ENCODE data around the gene PSMD8.
"Not testable (repeated sequence)": the region's sequence is repeated elsewhere in the genome, so short reads cannot be mapped to it uniquely, and the experiment has no call there.

PSMD8 gene

DNA sequence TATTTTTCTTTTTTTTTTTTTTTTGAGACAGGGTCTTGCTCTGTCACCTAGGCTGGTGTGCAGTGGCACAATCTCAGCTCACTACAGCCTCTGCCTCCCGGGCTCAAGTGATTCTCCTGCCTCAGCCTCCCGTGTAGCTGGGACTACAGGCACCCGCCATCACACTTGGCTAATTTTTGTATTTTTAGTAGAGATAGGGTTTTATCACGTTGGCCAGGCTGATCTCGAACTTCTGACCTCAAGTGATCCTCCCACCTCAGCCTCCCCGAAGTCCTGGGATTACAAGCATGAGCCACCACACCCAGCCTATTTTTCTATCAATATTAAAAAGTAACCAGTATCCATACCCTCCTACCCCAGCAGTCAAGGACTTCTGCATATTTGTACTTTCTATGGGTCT lies 36.0 kb downstream of the PSMD8 start:
- H3K9me3 ChIP-seq (ENCODE audit: control insufficient read depth, low read length); H3K27ac ChIP-seq (ENCODE audit: insufficient read depth, low read depth, low read length, poor library complexity, severe bottlenecking); H3K4me3 ChIP-seq (ENCODE audit: insufficient read depth, low read depth, low read length); H3K36me3 ChIP-seq (ENCODE audit: control insufficient read depth, insufficient read depth, low read length); H3K4me1 ChIP-seq (ENCODE audit: control insufficient read depth, insufficient read depth, low read length); H3K27me3 ChIP-seq (ENCODE audit: control insufficient read depth, insufficient read depth, low read length, poor library complexity, severe bottlenecking): not testable (repeated sequence)
- 89 to 92% methylated on average over 6 of the region's 6 CpGs for WGBS, 2 experiments

DNA sequence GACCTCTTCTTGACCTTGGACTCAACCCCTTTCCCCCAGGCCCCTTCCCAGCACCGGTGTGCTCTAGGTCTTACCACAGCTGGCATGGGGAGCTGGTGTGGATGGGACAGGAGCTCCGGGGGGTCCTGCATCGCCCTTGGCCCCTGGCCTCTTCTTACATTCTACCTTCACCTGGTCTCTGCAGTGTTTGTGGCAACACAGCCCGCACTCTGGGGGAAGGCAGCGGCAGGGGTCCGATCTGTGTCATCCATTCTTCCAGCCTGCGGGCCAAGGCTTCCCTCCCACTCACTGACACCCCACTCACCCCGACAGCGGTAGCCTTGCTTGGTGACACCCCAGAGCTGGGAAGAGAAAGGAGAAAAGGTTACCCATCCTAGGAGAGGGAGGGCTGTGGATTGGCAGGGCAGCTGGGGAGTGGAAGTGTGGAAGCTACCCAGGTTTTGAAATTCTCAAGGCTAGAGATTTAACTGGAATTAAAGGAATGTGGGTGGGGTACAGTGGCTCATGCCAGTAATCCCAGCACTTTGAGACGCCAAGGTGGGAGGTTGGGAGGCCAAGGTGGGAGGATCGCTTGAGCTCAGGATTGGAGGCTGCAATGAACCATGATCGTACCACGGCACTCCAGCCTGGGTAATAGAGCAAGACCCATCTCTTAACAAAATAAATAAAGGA lies 36.8 kb downstream of the PSMD8 start:
- Histone ChIP-seq H3K4me1 (ENCODE audit: control insufficient read depth, insufficient read depth, low read length) (peaks cover 5% of the 10 kb centered on the region), H3K4me3 (ENCODE audit: insufficient read depth, low read depth, low read length) (no peak overlapping the region), H3K27me3 (ENCODE audit: control insufficient read depth, insufficient read depth, low read length, poor library complexity, severe bottlenecking) (no peaks in the 10 kb centered on the region), H3K9me3 (ENCODE audit: control insufficient read depth, low read length) (no peaks in the 10 kb centered on the region), H3K36me3 (ENCODE audit: control insufficient read depth, insufficient read depth, low read length) (no peaks in the 10 kb centered on the region), H3K27ac (ENCODE audit: insufficient read depth, low read depth, low read length, poor library complexity, severe bottlenecking) (no peak overlapping the region)
- WGBS, 2 experiments: 91 to 92% methylated on average over 12 to 13 of the region's 13 CpGs

DNA sequence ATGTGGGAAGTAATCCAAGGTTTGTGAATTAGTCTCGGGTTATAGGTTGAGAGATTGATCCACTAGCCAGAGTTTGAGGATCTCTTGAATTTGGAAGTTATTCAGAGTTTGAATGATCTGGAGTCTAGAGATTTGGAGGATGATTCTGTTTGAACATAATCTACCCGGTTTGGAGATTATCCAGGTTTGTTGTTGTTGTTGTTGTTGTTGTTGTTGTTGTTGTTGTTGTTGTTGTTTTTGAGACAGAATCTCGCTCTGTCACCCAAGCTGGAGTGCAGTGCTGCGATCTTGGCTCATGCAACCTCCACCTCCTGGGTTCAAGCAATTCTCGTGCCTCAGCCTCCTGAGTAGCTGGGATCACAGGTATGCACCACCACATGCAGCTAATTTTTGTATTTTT lies 37.5 kb downstream of the PSMD8 start:
- H3K9me3 ChIP-seq (ENCODE audit: control insufficient read depth, low read length); H3K27me3 ChIP-seq (ENCODE audit: control insufficient read depth, insufficient read depth, low read length, poor library complexity, severe bottlenecking); H3K27ac ChIP-seq (ENCODE audit: insufficient read depth, low read depth, low read length, poor library complexity, severe bottlenecking); H3K36me3 ChIP-seq (ENCODE audit: control insufficient read depth, insufficient read depth, low read length); H3K4me3 ChIP-seq (ENCODE audit: insufficient read depth, low read depth, low read length); H3K4me1 ChIP-seq (ENCODE audit: control insufficient read depth, insufficient read depth, low read length): not testable (repeated sequence)
- 93 to 95% methylated on average over 5 of the region's 5 CpGs for WGBS, 2 experiments

DNA sequence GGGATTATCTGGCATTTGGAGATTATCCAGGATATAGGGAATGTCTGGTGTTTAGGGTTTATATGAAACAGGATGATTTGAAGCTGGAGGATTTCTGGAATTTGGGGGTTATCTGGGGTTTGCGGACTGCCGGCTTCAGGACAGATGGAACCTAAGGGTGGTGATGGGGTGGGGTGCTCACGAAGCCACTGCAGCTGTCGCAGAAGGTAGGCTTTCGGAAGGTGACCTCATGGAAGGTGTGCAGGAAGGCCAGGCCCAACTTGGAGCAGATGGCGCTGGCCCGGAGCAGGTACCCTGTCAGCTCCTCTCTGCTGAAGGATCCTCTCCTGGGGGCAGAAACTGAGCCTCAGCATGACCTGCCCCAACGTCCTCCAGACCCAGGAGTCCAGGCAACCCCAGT lies 38.1 kb downstream of the PSMD8 start:
- Histone ChIP-seq H3K27ac (ENCODE audit: insufficient read depth, low read depth, low read length, poor library complexity, severe bottlenecking) (no peak overlapping the region), H3K36me3 (ENCODE audit: control insufficient read depth, insufficient read depth, low read length) (no peaks in the 10 kb centered on the region), H3K4me3 (ENCODE audit: insufficient read depth, low read depth, low read length) (no peak overlapping the region), H3K4me1 (ENCODE audit: control insufficient read depth, insufficient read depth, low read length) (peaks cover 5% of the 10 kb centered on the region), H3K27me3 (ENCODE audit: control insufficient read depth, insufficient read depth, low read length, poor library complexity, severe bottlenecking) (no peaks in the 10 kb centered on the region), H3K9me3 (ENCODE audit: control insufficient read depth, low read length) (no peaks in the 10 kb centered on the region)
- WGBS, 2 experiments: 95 to 96% methylated on average over 8 of the region's 8 CpGs

DNA sequence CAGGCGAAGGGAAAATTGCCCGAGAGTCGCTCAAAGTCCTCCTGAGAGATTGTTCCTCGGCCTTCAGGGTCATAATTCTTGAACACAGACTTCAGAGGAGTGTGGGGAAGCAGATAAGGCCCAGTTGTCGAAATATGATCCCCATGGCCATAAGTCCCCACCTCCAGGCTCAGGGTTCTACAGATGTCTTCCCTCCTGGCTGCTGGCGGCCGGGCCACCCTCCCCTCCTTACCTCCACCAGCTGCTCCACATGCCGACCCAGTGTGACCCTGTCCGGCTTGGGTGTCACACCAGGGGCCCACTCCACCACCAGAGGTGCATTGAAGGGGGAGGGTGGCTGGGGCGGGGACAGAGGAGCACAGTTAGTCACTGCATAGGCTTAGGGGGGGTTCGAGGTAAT lies 38.6 kb downstream of the PSMD8 start:
- H3K36me3 ChIP-seq (ENCODE audit: control insufficient read depth, insufficient read depth, low read length): no peaks in the 10 kb centered on the region
- peaks cover 5% of the 10 kb centered on the region for H3K4me1 ChIP-seq (ENCODE audit: control insufficient read depth, insufficient read depth, low read length)
- no peak overlapping the region for H3K4me3 ChIP-seq (ENCODE audit: insufficient read depth, low read depth, low read length)
- H3K9me3 ChIP-seq (ENCODE audit: control insufficient read depth, low read length): no peaks in the 10 kb centered on the region
- H3K27ac ChIP-seq (ENCODE audit: insufficient read depth, low read depth, low read length, poor library complexity, severe bottlenecking): no peak overlapping the region
- 87 to 88% methylated on average over 11 of the region's 11 CpGs for WGBS, 2 experiments
- H3K27me3 ChIP-seq (ENCODE audit: control insufficient read depth, insufficient read depth, low read length, poor library complexity, severe bottlenecking): peaks cover under 1% of the 10 kb centered on the region

DNA sequence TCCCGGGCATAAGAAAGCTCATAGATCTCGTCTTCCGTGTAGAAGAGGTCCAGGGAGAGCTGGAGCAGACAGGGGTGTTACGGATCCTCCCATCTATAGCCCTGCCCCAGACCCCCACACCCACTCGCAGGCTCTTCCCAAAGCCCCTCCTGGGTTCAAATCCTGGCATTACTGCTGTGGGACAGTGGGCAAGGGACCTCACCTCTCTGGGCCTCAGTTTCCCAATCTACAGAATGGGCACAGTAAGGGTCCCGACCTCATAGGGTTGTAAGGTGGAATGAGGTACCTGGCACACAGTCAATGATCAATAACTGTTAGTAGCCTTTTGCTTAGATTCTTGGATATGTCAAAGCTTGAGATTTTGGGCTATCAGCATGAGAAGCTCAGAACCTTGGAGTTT lies 39.0 kb downstream of the PSMD8 start:
- H3K4me1 ChIP-seq (ENCODE audit: control insufficient read depth, insufficient read depth, low read length): peaks cover 5% of the 10 kb centered on the region
- H3K4me3 ChIP-seq (ENCODE audit: insufficient read depth, low read depth, low read length): no peak overlapping the region
- peaks cover 5% of the 10 kb centered on the region for H3K27me3 ChIP-seq (ENCODE audit: control insufficient read depth, insufficient read depth, low read length, poor library complexity, severe bottlenecking)
- 93 to 95% methylated on average over 6 of the region's 6 CpGs for WGBS, 2 experiments
- no peaks in the 10 kb centered on the region for H3K36me3 ChIP-seq (ENCODE audit: control insufficient read depth, insufficient read depth, low read length)
- no peak overlapping the region for H3K27ac ChIP-seq (ENCODE audit: insufficient read depth, low read depth, low read length, poor library complexity, severe bottlenecking)
- H3K9me3 ChIP-seq (ENCODE audit: control insufficient read depth, low read length): no peaks in the 10 kb centered on the region

DNA sequence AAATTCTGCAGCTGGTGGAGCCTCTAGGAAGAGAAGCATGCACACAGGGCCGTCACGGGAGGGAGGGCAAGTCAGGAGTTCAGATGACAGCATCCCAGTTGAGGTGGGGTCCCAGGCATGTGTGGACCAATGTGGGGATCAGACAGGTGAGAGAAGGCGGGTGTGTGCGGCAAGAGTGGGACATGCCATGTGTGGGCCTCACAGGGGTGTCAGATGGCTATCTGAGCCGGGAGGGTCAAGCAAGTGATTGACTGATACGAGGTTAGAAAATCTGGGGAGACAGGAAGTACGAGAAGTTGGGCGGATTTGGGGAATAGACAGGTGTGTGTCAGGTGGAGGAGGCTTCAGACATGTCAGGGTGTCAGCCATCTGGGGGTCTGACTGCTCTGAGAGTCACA lies 42.8 kb downstream of the PSMD8 start:
- WGBS, 2 experiments: 90 to 91% methylated on average over 8 of the region's 8 CpGs
- Histone ChIP-seq H3K9me3 (ENCODE audit: control insufficient read depth, low read length) (no peaks in the 10 kb centered on the region), H3K4me3 (ENCODE audit: insufficient read depth, low read depth, low read length) (peak overlapping the region; percentile 44), H3K36me3 (ENCODE audit: control insufficient read depth, insufficient read depth, low read length) (no peaks in the 10 kb centered on the region), H3K27ac (ENCODE audit: insufficient read depth, low read depth, low read length, poor library complexity, severe bottlenecking) (no peak overlapping the region), H3K27me3 (ENCODE audit: control insufficient read depth, insufficient read depth, low read length, poor library complexity, severe bottlenecking) (peaks cover 12% of the 10 kb centered on the region), H3K4me1 (ENCODE audit: control insufficient read depth, insufficient read depth, low read length) (peaks cover 5% of the 10 kb centered on the region)

DNA sequence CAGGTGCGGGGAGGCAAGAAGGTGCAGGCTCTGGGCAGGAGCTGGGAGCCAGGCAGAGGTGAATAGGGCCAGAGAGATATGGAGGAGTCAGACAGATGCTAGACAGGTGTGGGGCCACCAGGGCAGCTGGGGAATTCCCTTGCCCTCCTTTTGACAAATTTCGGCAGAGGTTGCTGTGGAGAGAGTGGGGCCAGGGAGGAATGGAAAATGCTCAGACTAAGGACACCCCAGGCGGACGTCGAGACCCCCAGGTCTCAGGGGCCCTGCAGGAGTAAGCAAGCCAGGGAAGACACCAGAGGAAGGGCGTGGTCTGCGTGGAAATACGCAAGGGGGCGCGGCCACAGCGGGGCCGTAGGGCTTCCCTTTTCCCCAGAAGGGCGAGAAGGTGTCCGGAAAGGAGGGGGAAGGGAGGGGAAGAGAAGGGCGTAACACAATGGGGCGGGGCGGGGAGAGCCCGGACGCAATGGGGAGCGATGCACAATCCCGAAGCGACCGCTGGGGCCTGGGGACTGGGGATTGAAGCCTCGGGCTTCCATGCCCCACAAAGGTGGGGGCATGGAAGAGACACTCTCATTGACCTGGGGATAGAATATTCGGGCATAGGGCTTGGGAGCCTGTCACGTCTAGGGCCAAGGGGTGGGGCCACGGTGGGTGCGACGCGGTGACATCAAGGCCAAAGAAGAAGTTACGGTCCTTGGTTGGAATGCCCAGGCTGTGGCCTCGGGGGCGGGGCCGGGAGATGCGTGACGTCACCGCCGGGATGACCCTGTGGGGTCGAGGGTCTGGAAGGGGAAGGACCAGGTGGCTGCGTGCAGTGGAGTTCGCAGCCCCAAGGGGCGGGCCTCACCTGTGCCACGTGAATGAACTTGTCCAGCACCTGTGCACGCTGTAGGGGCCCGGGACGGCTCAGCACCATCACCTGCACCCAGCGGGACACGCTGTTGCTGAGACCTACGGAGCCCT lies 43.5 kb downstream of the PSMD8 start:
- Histone ChIP-seq H3K4me1 (ENCODE audit: control insufficient read depth, insufficient read depth, low read length) (peaks cover 3% of the 10 kb centered on the region), H3K27me3 (ENCODE audit: control insufficient read depth, insufficient read depth, low read length, poor library complexity, severe bottlenecking) (peaks cover 12% of the 10 kb centered on the region), H3K36me3 (ENCODE audit: control insufficient read depth, insufficient read depth, low read length) (no peaks in the 10 kb centered on the region), H3K4me3 (ENCODE audit: insufficient read depth, low read depth, low read length) (peak overlapping the region; percentile 44), H3K27ac (ENCODE audit: insufficient read depth, low read depth, low read length, poor library complexity, severe bottlenecking) (no peak overlapping the region), H3K9me3 (ENCODE audit: control insufficient read depth, low read length) (no peaks in the 10 kb centered on the region)
- 7 to 8% methylated on average over 49 of the region's 49 CpGs for WGBS, 2 experiments

DNA sequence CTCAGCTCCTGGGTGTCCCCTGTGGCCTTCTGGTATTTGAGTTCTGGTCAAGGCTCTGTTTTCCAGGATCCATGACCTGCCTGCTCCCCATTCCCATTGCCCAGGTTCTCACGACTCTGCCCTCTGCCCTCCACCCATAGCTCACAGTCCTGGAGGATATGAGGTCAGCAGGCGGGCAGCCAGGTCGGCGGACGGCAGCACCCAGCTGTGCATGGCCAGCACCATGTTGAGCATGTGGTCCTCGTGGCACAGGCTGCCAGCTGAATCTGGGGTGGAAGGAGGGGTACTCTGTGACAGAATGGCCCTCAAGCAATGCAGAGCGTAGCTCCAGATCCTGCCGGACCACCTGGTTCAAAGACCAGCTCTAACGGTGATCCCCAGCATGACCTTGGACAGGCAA lies 46.6 kb downstream of the PSMD8 start:
- H3K4me1 ChIP-seq (ENCODE audit: control insufficient read depth, insufficient read depth, low read length): peaks cover 6% of the 10 kb centered on the region
- H3K36me3 ChIP-seq (ENCODE audit: control insufficient read depth, insufficient read depth, low read length): no peaks in the 10 kb centered on the region
- no peaks in the 10 kb centered on the region for H3K9me3 ChIP-seq (ENCODE audit: control insufficient read depth, low read length)
- WGBS, 2 experiments: 89 to 90% methylated on average over 9 of the region's 9 CpGs
- H3K27ac ChIP-seq (ENCODE audit: insufficient read depth, low read depth, low read length, poor library complexity, severe bottlenecking): no peak overlapping the region
- no peak overlapping the region for H3K4me3 ChIP-seq (ENCODE audit: insufficient read depth, low read depth, low read length)
- H3K27me3 ChIP-seq (ENCODE audit: control insufficient read depth, insufficient read depth, low read length, poor library complexity, severe bottlenecking): peaks cover 12% of the 10 kb centered on the region

DNA sequence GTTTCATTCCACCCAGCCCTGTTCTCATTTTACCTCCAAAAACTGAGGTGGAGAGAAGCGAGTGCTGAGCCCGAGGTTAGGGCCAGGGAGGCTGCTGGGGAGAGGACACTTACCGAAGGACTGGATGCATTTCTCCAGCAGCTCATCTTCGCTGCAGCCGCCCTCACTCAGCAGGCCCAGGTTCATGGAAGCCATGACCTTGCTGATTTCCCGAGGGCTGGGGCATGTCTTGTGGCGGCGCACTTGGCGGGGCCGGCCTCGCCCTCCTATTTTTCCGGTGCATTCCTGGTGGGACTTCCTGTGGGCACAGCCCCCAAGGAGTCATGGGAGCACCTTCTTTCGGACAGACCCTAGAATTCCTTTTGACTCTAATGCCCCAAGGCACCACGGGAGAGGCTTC lies 47.5 kb downstream of the PSMD8 start:
- Histone ChIP-seq H3K27me3 (ENCODE audit: control insufficient read depth, insufficient read depth, low read length, poor library complexity, severe bottlenecking) (peaks cover 12% of the 10 kb centered on the region), H3K36me3 (ENCODE audit: control insufficient read depth, insufficient read depth, low read length) (no peaks in the 10 kb centered on the region), H3K4me3 (ENCODE audit: insufficient read depth, low read depth, low read length) (no peak overlapping the region), H3K9me3 (ENCODE audit: control insufficient read depth, low read length) (no peaks in the 10 kb centered on the region), H3K4me1 (ENCODE audit: control insufficient read depth, insufficient read depth, low read length) (peaks cover 6% of the 10 kb centered on the region), H3K27ac (ENCODE audit: insufficient read depth, low read depth, low read length, poor library complexity, severe bottlenecking) (no peak overlapping the region)
- WGBS, 2 experiments: 86 to 87% methylated on average over 14 of the region's 14 CpGs

All from ectodermal cell (in vitro differentiated cells).